Measurements from ENCODE around the gene RAB34. TPM values are rescaled to one million over a fixed set of nuclear protein-coding genes. Genes with fewer than 3 reads are reported as not detected.
"Not testable (repeated sequence)": the region's sequence is repeated elsewhere in the genome, so short reads cannot be mapped to it uniquely, and the experiment has no call there.

RAB34 gene
- total RNA-seq, 1 experiment from 2014 or later = 284 TPM

DNA sequence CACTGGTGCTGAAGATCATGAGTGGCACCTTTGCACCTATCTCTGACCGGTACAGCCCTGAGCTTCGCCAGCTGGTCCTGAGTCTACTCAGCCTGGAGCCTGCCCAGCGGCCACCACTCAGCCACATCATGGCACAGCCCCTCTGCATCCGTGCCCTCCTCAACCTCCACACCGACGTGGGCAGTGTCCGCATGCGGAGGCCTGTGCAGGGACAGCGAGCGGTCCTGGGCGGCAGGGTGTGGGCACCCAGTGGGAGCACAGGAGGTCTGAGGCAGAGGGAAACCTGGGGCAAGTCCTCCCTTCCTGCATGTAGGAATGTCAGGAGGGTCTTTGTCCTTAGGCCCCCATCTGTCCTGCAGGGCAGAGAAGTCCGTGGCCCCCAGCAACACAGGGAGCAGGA, 19.6 kb upstream of the RAB34 start:
- Histone ChIP-seq H3K27me3 (ENCODE audit: control insufficient read depth, insufficient read depth, low read length) (no peaks in the 10 kb centered on the region), H3K4me3 (ENCODE audit: low read depth in 2 of 2, low read length in 2 of 2) (no peak overlapping the region), H3K36me3 (ENCODE audit: control insufficient read depth, insufficient read depth, low read length) (no peaks in the 10 kb centered on the region), H3K27ac (ENCODE audit: low read length) (no peak overlapping the region), H3K4me1 (ENCODE audit: control insufficient read depth, insufficient read depth, low read length) (no peaks in the 10 kb centered on the region), H3K9me3 (ENCODE audit: control insufficient read depth, insufficient read depth, low read depth, low read length) (no peaks in the 10 kb centered on the region)
- in situ Hi-C loops (cut with HindIII; ENCODE audit: low pct_unique_long_range_greater_than_20kb, low sequenced_read_pairs) = no loop called here
- ATAC-seq (no peak), DNase-seq (ENCODE audit: low read depth, low spot score) (no peak)
- ChIA-PET CTCF (no interaction called here), POLR2A (interaction anchor here (0.7 kb wide), 1 partner anchor 61 kb away, joined by 3 read pairs; no protein-coding TSS in a partner anchor)
- no peak for TF ChIP-seq SIN3A (IDR thresholded peaks at IDR 0.05; ENCODE audit: borderline replicate concordance, insufficient read depth, low read depth, low read length)
- TF ChIP-seq, protein P1, sequence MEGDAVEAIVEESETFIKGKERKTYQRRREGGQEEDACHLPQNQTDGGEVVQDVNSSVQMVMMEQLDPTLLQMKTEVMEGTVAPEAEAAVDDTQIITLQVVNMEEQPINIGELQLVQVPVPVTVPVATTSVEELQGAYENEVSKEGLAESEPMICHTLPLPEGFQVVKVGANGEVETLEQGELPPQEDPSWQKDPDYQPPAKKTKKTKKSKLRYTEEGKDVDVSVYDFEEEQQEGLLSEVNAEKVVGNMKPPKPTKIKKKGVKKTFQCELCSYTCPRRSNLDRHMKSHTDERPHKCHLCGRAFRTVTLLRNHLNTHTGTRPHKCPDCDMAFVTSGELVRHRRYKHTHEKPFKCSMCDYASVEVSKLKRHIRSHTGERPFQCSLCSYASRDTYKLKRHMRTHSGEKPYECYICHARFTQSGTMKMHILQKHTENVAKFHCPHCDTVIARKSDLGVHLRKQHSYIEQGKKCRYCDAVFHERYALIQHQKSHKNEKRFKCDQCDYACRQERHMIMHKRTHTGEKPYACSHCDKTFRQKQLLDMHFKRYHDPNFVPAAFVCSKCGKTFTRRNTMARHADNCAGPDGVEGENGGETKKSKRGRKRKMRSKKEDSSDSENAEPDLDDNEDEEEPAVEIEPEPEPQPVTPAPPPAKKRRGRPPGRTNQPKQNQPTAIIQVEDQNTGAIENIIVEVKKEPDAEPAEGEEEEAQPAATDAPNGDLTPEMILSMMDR (IDR thresholded peaks at IDR 0.05) = no peak
- TF ChIP-seq, protein P2, sequence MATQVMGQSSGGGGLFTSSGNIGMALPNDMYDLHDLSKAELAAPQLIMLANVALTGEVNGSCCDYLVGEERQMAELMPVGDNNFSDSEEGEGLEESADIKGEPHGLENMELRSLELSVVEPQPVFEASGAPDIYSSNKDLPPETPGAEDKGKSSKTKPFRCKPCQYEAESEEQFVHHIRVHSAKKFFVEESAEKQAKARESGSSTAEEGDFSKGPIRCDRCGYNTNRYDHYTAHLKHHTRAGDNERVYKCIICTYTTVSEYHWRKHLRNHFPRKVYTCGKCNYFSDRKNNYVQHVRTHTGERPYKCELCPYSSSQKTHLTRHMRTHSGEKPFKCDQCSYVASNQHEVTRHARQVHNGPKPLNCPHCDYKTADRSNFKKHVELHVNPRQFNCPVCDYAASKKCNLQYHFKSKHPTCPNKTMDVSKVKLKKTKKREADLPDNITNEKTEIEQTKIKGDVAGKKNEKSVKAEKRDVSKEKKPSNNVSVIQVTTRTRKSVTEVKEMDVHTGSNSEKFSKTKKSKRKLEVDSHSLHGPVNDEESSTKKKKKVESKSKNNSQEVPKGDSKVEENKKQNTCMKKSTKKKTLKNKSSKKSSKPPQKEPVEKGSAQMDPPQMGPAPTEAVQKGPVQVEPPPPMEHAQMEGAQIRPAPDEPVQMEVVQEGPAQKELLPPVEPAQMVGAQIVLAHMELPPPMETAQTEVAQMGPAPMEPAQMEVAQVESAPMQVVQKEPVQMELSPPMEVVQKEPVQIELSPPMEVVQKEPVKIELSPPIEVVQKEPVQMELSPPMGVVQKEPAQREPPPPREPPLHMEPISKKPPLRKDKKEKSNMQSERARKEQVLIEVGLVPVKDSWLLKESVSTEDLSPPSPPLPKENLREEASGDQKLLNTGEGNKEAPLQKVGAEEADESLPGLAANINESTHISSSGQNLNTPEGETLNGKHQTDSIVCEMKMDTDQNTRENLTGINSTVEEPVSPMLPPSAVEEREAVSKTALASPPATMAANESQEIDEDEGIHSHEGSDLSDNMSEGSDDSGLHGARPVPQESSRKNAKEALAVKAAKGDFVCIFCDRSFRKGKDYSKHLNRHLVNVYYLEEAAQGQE (IDR thresholded peaks at IDR 0.05; ENCODE audit: insufficient read depth in 1 of 2, low read depth in 2 of 2, low read length in 1 of 2) = no peak
- no peak for TF ChIP-seq TCF7L2 (IDR thresholded peaks at IDR 0.05; ENCODE audit: low read depth, low read length)
- no peak for TF ChIP-seq POLR2AphosphoS5 (IDR thresholded peaks at IDR 0.05; ENCODE audit: low read depth, low read length)
- intact Hi-C loops (cut with micrococcal nuclease; ENCODE audit: unreplicated experiment) = no loop called here
- no TSS peak for BruUV-seq (replicated peaks)

DNA sequence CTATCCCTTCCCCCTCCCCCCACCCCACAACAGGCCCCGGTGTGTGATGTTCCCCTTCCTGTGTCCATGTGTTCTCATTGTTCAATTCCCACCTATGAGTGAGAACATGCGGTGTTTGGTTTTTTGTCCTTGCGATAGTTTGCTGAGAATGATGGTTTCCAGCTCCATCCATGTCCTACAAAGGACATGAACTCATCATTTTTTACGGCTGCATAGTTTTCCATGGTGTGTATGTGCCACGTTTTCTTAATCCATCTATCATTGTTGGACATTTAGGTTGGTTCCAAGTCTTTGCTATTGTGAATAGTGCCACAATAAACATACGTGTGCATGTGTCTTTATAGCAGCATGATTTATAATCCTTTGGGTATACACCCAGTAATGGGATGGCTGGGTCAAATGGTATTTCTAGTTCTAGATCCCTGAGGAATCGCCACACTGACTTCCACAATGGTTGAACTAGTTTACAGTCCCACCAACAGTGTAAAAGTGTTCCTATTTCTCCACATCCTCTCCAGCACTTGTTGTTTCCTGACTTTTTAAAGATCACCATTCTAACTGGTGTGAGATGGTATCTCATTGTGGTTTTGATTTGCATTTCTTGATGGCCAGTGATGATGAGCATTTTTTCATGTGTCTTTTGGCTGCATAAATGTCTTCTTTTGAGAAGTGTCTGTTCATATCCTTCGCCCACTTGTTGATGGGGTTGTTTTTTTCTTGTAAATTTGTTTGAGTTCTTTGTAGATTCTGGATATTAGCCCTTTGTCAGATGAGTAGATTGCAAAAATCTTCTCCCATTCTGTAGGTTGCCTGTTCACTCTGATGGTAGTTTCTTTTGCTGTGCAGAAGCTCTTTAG, 18.5 kb upstream of the RAB34 start:
- H3K27ac ChIP-seq (ENCODE audit: low read length); H3K4me3 ChIP-seq (ENCODE audit: low read depth in 2 of 2, low read length in 2 of 2); ATAC-seq; intact Hi-C loops (cut with micrococcal nuclease; ENCODE audit: unreplicated experiment); in situ Hi-C loops (cut with HindIII; ENCODE audit: low pct_unique_long_range_greater_than_20kb, low sequenced_read_pairs); BruUV-seq (replicated peaks); DNase-seq (ENCODE audit: low read depth, low spot score); H3K36me3 ChIP-seq (ENCODE audit: control insufficient read depth, insufficient read depth, low read length); H3K9me3 ChIP-seq (ENCODE audit: control insufficient read depth, insufficient read depth, low read depth, low read length); H3K27me3 ChIP-seq (ENCODE audit: control insufficient read depth, insufficient read depth, low read length); H3K4me1 ChIP-seq (ENCODE audit: control insufficient read depth, insufficient read depth, low read length): not testable (repeated sequence)
- CTCF ChIA-PET = interaction anchor here (0.8 kb wide), 1 partner anchor 9 kb away, joined by 3 read pairs; no protein-coding TSS in a partner anchor
- POLR2A ChIA-PET = interaction anchor here (0.7 kb wide), 1 partner anchor 60 kb away, joined by 3 read pairs; no protein-coding TSS in a partner anchor

DNA sequence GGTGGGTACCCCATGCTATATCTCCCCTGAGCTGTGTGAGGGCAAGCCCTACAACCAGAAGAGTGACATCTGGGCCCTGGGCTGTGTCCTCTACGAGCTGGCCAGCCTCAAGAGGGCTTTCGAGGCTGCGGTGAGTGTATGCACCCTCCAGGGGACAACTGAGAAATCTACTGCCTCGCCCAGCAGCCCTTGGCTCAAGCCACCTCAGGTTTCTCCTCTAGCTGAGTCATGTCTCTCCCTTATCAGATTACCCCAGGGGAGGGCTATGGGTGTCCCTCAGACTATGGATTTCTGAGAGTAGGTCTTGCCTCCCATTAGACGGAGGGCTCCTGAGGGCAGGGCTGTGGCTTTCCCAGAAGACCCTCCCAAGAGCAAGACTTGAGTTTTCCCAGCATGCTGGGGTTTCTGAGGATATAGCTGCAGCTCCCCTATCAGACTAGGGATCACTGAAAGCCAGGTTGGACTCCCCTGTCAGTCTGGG, 17.6 kb upstream of the RAB34 start:
- in situ Hi-C loops (cut with HindIII; ENCODE audit: low pct_unique_long_range_greater_than_20kb, low sequenced_read_pairs) = no loop called here
- H3K4me1 ChIP-seq (ENCODE audit: control insufficient read depth, insufficient read depth, low read length) = no peaks in the 10 kb centered on the region
- no peaks in the 10 kb centered on the region for H3K9me3 ChIP-seq (ENCODE audit: control insufficient read depth, insufficient read depth, low read depth, low read length)
- CTCF ChIA-PET = interaction anchor here (0.8 kb wide), 1 partner anchor 8 kb away, joined by 3 read pairs; no protein-coding TSS in a partner anchor
- no peak overlapping the region for H3K4me3 ChIP-seq (ENCODE audit: low read depth in 2 of 2, low read length in 2 of 2)
- no peaks in the 10 kb centered on the region for H3K36me3 ChIP-seq (ENCODE audit: control insufficient read depth, insufficient read depth, low read length)
- no peak for DNase-seq (ENCODE audit: low read depth, low spot score)
- no TSS peak for BruUV-seq (replicated peaks)
- no peak overlapping the region for H3K27ac ChIP-seq (ENCODE audit: low read length)
- ATAC-seq = peak; percentile 46
- intact Hi-C loops (cut with micrococcal nuclease; ENCODE audit: unreplicated experiment) = no loop called here
- POLR2A ChIA-PET = no interaction called here
- H3K27me3 ChIP-seq (ENCODE audit: control insufficient read depth, insufficient read depth, low read length) = no peaks in the 10 kb centered on the region
- TF ChIP-seq TCF7L2 (IDR thresholded peaks at IDR 0.05; ENCODE audit: low read depth, low read length) (no peak), POLR2AphosphoS5 (IDR thresholded peaks at IDR 0.05; ENCODE audit: low read depth, low read length) (no peak), SIN3A (IDR thresholded peaks at IDR 0.05; ENCODE audit: borderline replicate concordance, insufficient read depth, low read depth, low read length) (no peak)
- TF ChIP-seq, protein P2 (IDR thresholded peaks at IDR 0.05; ENCODE audit: insufficient read depth in 1 of 2, low read depth in 2 of 2, low read length in 1 of 2) = no peak
